Transverse colon (tissue), 3 donors: ENCODE data around the gene USO1.

Experiments
- POLR2A ChIP-seq: fragments of 450-650 bp; IDR thresholded peaks from one replicate; pipeline ENCODE4 v1.6.1; 2016; ENCODE audit warnings: antibody characterized with exemption, mild to moderate bottlenecking, moderate library complexity
- TF ChIP-seq, protein P1 (sequence below), 5 experiments: fragments of 200-600 bp in 3 of 5; fragments of 450-650 bp in 2 of 5; sonication (generic) in 3 of 5; IDR thresholded peaks; 1 replicate in 2 of 5; 2 replicates in 3 of 5; pipeline ENCODE4 v1.5.1; 2016 to 2017; ENCODE audit warnings: antibody characterized with exemption in 5 of 5, inconsistent platforms in 3 of 5, mild to moderate bottlenecking in 2 of 5, moderate library complexity in 1 of 5

DNA sequence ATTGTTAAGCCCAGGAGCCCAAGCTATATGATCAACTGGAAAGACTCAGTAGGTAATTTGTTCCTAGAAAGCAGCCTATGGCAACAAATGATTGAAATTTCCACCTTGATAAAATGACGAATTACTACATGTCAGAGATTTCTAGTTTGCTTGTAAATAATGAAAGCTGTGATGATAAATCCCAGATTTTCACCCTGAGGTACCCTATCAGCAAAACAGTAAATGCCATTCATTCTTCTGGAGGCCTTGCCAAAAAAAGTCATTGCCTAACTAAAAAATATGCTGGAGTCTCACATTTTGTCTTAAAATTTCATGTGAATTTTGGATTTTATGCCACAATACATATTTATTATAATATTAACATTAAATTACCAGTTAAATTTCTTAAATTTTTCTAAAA is 106.5 kb downstream of the USO1 start:
- TF ChIP-seq, protein P1, sequence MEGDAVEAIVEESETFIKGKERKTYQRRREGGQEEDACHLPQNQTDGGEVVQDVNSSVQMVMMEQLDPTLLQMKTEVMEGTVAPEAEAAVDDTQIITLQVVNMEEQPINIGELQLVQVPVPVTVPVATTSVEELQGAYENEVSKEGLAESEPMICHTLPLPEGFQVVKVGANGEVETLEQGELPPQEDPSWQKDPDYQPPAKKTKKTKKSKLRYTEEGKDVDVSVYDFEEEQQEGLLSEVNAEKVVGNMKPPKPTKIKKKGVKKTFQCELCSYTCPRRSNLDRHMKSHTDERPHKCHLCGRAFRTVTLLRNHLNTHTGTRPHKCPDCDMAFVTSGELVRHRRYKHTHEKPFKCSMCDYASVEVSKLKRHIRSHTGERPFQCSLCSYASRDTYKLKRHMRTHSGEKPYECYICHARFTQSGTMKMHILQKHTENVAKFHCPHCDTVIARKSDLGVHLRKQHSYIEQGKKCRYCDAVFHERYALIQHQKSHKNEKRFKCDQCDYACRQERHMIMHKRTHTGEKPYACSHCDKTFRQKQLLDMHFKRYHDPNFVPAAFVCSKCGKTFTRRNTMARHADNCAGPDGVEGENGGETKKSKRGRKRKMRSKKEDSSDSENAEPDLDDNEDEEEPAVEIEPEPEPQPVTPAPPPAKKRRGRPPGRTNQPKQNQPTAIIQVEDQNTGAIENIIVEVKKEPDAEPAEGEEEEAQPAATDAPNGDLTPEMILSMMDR (IDR thresholded peaks at IDR 0.05), result no peak
- no peak for TF ChIP-seq POLR2A
